ENCODE measurements around the gene PAPSS1. TPM values are rescaled to one million over a fixed set of nuclear protein-coding genes. Genes with fewer than 3 reads are reported as not detected.

Gene PAPSS1
- total and polyA plus RNA-seq, 2 of the 8 experiments (the other 6 are each of a cell fraction or from before 2014, with no cell fraction given): 79.2 to 98.5 TPM

DNA sequence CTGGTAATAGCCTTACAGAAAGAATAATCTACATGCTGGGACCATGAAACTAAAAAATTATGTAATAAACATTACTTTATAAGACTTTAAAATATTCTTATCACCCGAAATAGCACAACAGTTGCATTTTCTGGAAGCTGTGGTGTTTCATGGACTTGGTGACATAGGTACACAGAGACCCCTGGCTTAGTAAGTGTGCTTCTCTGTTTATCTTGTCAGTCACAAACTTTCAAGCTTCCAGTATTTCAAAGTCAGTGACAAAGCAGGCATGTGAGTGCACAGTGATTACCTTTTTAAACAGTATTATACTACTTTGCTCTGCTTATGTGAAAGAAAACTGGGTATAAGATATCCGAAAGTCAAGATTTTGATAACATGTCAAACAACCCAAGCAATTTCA, 84.3 kb downstream of the PAPSS1 start:
- H3K4me2 ChIP-seq (ENCODE audit: insufficient read depth in 1 of 2, low read depth in 2 of 2, low read length in 2 of 2): no peak overlapping the region
- POLR2A ChIA-PET (ENCODE audit: partially characterized antibody): no interaction called here

More for the DNA sequence above, 84.3 kb downstream of the PAPSS1 start:
- peaks cover 0 to 2% (median 0%) of the 10 kb centered on the region in 4 experiments; a peak in 1 of 8 replicates for H3K36me3 ChIP-seq (ENCODE audit: control insufficient read depth in 2 of 4, insufficient read depth in 4 of 4, low read length in 3 of 4)
- no peak overlapping the region for H3K27ac ChIP-seq (ENCODE audit: low read depth, low read length)
- no peak overlapping the region for H2BK12ac ChIP-seq (ENCODE audit: low read depth, low read length)
- no peaks in the 10 kb centered on the region for H3K4me1 ChIP-seq (replicated peaks in 1 of 4; ENCODE audit: control insufficient read depth in 3 of 4, insufficient read depth in 4 of 4, low read length in 3 of 4)
- H2AK5ac ChIP-seq (ENCODE audit: low read depth, low read length): no peak overlapping the region
- CTCF ChIA-PET (ENCODE audit: partially characterized antibody): no interaction called here
- H4K5ac ChIP-seq (ENCODE audit: insufficient read length, low read depth, low read length): no peak overlapping the region
- no peak overlapping the region for H2BK20ac ChIP-seq (ENCODE audit: low read length)
- no peaks in the 10 kb centered on the region for H4K20me1 ChIP-seq (replicated peaks in 1 of 2; ENCODE audit: control insufficient read depth in 1 of 2, insufficient read depth in 2 of 2, low read length in 2 of 2)
- H4K8ac ChIP-seq (ENCODE audit: extremely low read depth, insufficient read depth, low read length): no peak overlapping the region
- no peak for DNase-seq (ENCODE audit: low read depth in 1 of 2, low spot score in 2 of 2)
- FAIRE-seq: no peak
- no peak overlapping the region for H3K14ac ChIP-seq (ENCODE audit: insufficient read length)
- no peak overlapping the region for H2AFZ ChIP-seq (ENCODE audit: low read length)
- no peak overlapping the region for H2BK5ac ChIP-seq (ENCODE audit: low read depth, low read length)
- no peak overlapping the region for H3K23ac ChIP-seq (ENCODE audit: insufficient read length)
- no peak overlapping the region for H3K18ac ChIP-seq (ENCODE audit: extremely low read depth, low read length)
- no peak overlapping the region for H2BK15ac ChIP-seq (ENCODE audit: low read length)
- H3K4ac ChIP-seq (replicated peaks; ENCODE audit: insufficient read length, low read depth, low read length): no peak overlapping the region
- no peaks in the 10 kb centered on the region for H3K23me2 ChIP-seq (ENCODE audit: low read depth, low read length)
- no peaks in the 10 kb centered on the region; the same call in 1 of the 2 replicates for H3K79me1 ChIP-seq (ENCODE audit: low read depth, low read length)
- H3K9ac ChIP-seq (replicated peaks in 1 of 4; ENCODE audit: extremely low read depth in 1 of 4, low read depth in 3 of 4, low read length in 3 of 4): no peak overlapping the region
- H3K79me2 ChIP-seq (ENCODE audit: control insufficient read depth in 1 of 2, insufficient read depth in 2 of 2, low read length in 2 of 2): no peaks in the 10 kb centered on the region
- H3K56ac ChIP-seq (replicated peaks; ENCODE audit: insufficient read length, low read depth, low read length): no peak overlapping the region
- no peak overlapping the region for H4K91ac ChIP-seq (replicated peaks; ENCODE audit: insufficient read length, low read length)
- no peak overlapping the region for H2BK120ac ChIP-seq (replicated peaks; ENCODE audit: low read depth, low read length)
- no peak for TF ChIP-seq PHF8 (conservative IDR thresholded peaks at IDR 0.05; ENCODE audit: low read depth, low read length)
- TF ChIP-seq TAF7 (optimal IDR thresholded peaks at IDR 0.05; ENCODE audit: borderline replicate concordance, low read depth, low read length): no peak
- no peak for TF ChIP-seq MAX (IDR thresholded peaks at IDR 0.05)
- TF ChIP-seq MAFK (IDR thresholded peaks at IDR 0.05; ENCODE audit: low read depth, low read length): no peak
- TF ChIP-seq FOSL1 (IDR thresholded peaks at IDR 0.05; ENCODE audit: insufficient read depth, low read depth, low read length): no peak
- TF ChIP-seq TCF12 (IDR thresholded peaks at IDR 0.05; ENCODE audit: low read depth, low read length): no peak
- TF ChIP-seq BACH1 (IDR thresholded peaks at IDR 0.05; ENCODE audit: low read length): no peak
- no peak for TF ChIP-seq RXRA (IDR thresholded peaks at IDR 0.05; ENCODE audit: insufficient read depth, low read depth, low read length)
- no peak for TF ChIP-seq POLR2A (IDR thresholded peaks at IDR 0.05; ENCODE audit: control extremely low read depth in 1 of 2, low read depth in 2 of 2, low read length in 2 of 2)
- no peak for TF ChIP-seq KDM4A (IDR thresholded peaks at IDR 0.05; ENCODE audit: low read depth, low read length, severe bottlenecking)
- no peak for TF ChIP-seq RNF2 (IDR thresholded peaks at IDR 0.05; ENCODE audit: borderline replicate concordance, low read depth, low read length, missing control alignments, poor library complexity, severe bottlenecking)
- no peak for TF ChIP-seq POLR2AphosphoS5 (IDR thresholded peaks at IDR 0.05; ENCODE audit: low read depth, low read length)
- TF ChIP-seq BRCA1 (IDR thresholded peaks at IDR 0.05; ENCODE audit: low read depth, low read length): no peak
- WGBS, 2 experiments (ENCODE audit: extremely low coverage in 1 of 2, insufficient coverage in 1 of 2, insufficient read length in 1 of 2, insufficient replicate concordance in 2 of 2, low coverage in 1 of 2, low lambda C conversion rate in 2 of 2, missing lambda C conversion rate in 1 of 2): 78% methylated on average over 2 of the region's 2 CpGs; no CpG with 5 or more reads in 1 of the 2 experiments
- no peak overlapping the region for H3K4me3 ChIP-seq (ENCODE audit: extremely low read depth in 1 of 4, insufficient read depth in 2 of 4, low read depth in 3 of 4, low read length in 4 of 4)
- H3K27me3 ChIP-seq (replicated peaks in 1 of 4; ENCODE audit: control insufficient read depth in 3 of 4, extremely low read depth in 1 of 4, insufficient read depth in 3 of 4, low read length in 3 of 4): no peaks in the 10 kb centered on the region
- H3K9me3 ChIP-seq (ENCODE audit: insufficient read depth in 2 of 2, low read depth in 1 of 2, low read length in 1 of 2): no peaks in the 10 kb centered on the region

Measured in H1 (cell line).